Mucosa of descending colon (tissue), 3 donors: ENCODE data around the gene SHE. TPM values are rescaled to one million over a fixed set of nuclear protein-coding genes. Genes with fewer than 3 reads are reported as not detected.

Experiments used
- ATAC-seq: fragments of 200-7000 bp; cut with Tn5 transposase; one replicate; pipeline ENCODE4 v1.9.1; 2020; ENCODE audit warnings: mild to moderate bottlenecking, moderate library complexity
- DNase-seq, 3 donors: peaks; one replicate each; pipeline ENCODE4 v3.0.0-alpha.2; 2020
- H3K36me3 ChIP-seq: fragments of 200-600 bp; one replicate; pipeline ENCODE4 v1.8.0; 2021; ENCODE audit warnings: low read depth, mild to moderate bottlenecking
- H3K4me1 ChIP-seq: fragments of 200-600 bp; one replicate; pipeline ENCODE4 v1.8.0; 2021; ENCODE audit warnings: low read depth, mild to moderate bottlenecking
- H3K4me3 ChIP-seq: fragments of 200-600 bp; one replicate; pipeline ENCODE4 v1.8.0; 2021; ENCODE audit warnings: mild to moderate bottlenecking
- H3K9me3 ChIP-seq: fragments of 200-600 bp; one replicate; pipeline ENCODE4 v1.8.0; 2021; ENCODE audit warnings: mild to moderate bottlenecking
- CTCF ChIP-seq: fragments of 200-600 bp; IDR thresholded peaks from one replicate; pipeline ENCODE4 v1.8.0; 2022; ENCODE audit warnings: antibody characterized with exemption, mild to moderate bottlenecking
- intact Hi-C, 2 donors: fragments of 100-400 bp; cut with DNase I in 1 of 2; cut with micrococcal nuclease in 1 of 2; formaldehyde crosslinking; loops; one replicate each; pipeline versions ENCODE4 v1.11.0 to v1.11.1; 2022; cut with DNase I, micrococcal nuclease
- total RNA-seq, 3 donors: library from RNA; stranded (reverse); fragmentation: NEBNext Ultra II Directional in 2 of 3; extraction: Animal tissue kit (Norgen Biotek cat#: 25700) in 2 of 3; gene quantifications; one replicate each; pipeline versions ENCODE4 v1.2.1 to v1.2.4, GENCODE V29; 2021 to 2023
- donor health status: DM: no; HTN: no; CAD: no; lungs with moderate emphysema.
- donor health status: DM: no; HTN: no; CAD: no.
- donor health status: DM: no; HTN: yes; CAD: no.

Gene SHE
- total RNA-seq, 3 donors from 2014 or later, result 3.6 to 7.7 (median 6.0) TPM

- Histone ChIP-seq H3K4me1 (no peaks in the 10 kb centered on the region), H3K9me3 (no peaks in the 10 kb centered on the region), H3K4me3 (no peak overlapping the region), H3K36me3 (no peaks in the 10 kb centered on the region)
- ATAC-seq (no peak), DNase-seq (no peak)
- intact Hi-C loops, result no loop called here
- TF ChIP-seq CTCF, result no peak
Measured at GRCh38 chr1:154521695-154522094, 19.5 kb upstream of the SHE start.

- Histone ChIP-seq H3K4me1 (no peaks in the 10 kb centered on the region), H3K4me3 (no peak overlapping the region), H3K9me3 (no peaks in the 10 kb centered on the region), H3K36me3 (no peaks in the 10 kb centered on the region)
- DNase-seq (no peak), ATAC-seq (peak; percentile 23)
- TF ChIP-seq CTCF, result no peak
- intact Hi-C loops, result no loop called here
Measured at GRCh38 chr1:154520333-154520732, 18.1 kb upstream of the SHE start.

- peak; percentile 22 for ATAC-seq
- H3K36me3 ChIP-seq, result no peaks in the 10 kb centered on the region
- H3K4me3 ChIP-seq, result no peak overlapping the region
- intact Hi-C loops, result no loop called here
- no peaks in the 10 kb centered on the region for H3K4me1 ChIP-seq
- DNase-seq, result no peak
- H3K9me3 ChIP-seq, result no peaks in the 10 kb centered on the region
- no peak for TF ChIP-seq CTCF
Measured at GRCh38 chr1:154519591-154519991, 17.4 kb upstream of the SHE start.

- DNase-seq (no peak), ATAC-seq (no peak)
- no peak overlapping the region for H3K4me3 ChIP-seq
- no peaks in the 10 kb centered on the region for H3K9me3 ChIP-seq
- H3K36me3 ChIP-seq, result no peaks in the 10 kb centered on the region
- intact Hi-C loops, result no loop called here
- no peak for TF ChIP-seq CTCF
- no peaks in the 10 kb centered on the region for H3K4me1 ChIP-seq
Measured at GRCh38 chr1:154517661-154518060, 15.4 kb upstream of the SHE start.

- ATAC-seq (no peak), DNase-seq (no peak)
- Histone ChIP-seq H3K9me3 (no peaks in the 10 kb centered on the region), H3K36me3 (no peaks in the 10 kb centered on the region), H3K4me1 (no peaks in the 10 kb centered on the region), H3K4me3 (no peak overlapping the region)
- intact Hi-C loops, result no loop called here
- TF ChIP-seq CTCF, result no peak
Measured at GRCh38 chr1:154514066-154514553, 11.9 kb upstream of the SHE start.

GRCh38 chr1:154512760-154513159 is 10.5 kb upstream of the SHE start:
- ATAC-seq, result no peak
- intact Hi-C loops, result no loop called here
- Histone ChIP-seq H3K36me3 (no peaks in the 10 kb centered on the region), H3K4me3 (no peak overlapping the region), H3K9me3 (no peaks in the 10 kb centered on the region), H3K4me1 (no peaks in the 10 kb centered on the region)
- TF ChIP-seq CTCF, result no peak
- no peak for DNase-seq
